NCI-H1092 (cell line): ENCODE measurements around the gene FAM13A.

Experiments
- DNase-seq: peaks from one replicate; lab custom pipeline; 2025; lab: John Stamatoyannopoulos, UW

The FAM13A gene

DNA sequence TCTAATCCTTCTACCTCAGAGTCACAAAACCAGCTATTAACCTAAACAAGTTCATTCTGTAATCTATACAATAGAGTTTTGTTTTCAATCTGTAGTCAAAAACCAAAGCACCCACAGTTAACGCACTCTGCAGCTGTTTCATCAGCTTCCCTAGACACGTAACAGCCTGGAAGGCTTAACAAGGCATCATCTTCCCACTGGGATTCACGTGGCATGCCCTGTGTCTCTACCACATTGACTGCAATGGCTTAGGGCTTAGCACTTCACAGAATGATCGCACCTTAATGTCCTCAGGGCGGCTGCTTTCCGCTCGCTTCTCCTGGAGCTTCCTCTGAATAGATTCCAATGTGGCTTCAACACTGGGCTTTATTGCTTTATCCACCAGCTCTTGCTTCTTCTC, 309.6 kb downstream of the FAM13A start:
- DNase-seq, result no peak

GRCh38 chr4:88746206-88746605, 310.8 kb downstream of the FAM13A start:
- DNase-seq, result no peak

GRCh38 chr4:88745581-88746163, 311.3 kb downstream of the FAM13A start:
- DNase-seq, result no peak

DNA sequence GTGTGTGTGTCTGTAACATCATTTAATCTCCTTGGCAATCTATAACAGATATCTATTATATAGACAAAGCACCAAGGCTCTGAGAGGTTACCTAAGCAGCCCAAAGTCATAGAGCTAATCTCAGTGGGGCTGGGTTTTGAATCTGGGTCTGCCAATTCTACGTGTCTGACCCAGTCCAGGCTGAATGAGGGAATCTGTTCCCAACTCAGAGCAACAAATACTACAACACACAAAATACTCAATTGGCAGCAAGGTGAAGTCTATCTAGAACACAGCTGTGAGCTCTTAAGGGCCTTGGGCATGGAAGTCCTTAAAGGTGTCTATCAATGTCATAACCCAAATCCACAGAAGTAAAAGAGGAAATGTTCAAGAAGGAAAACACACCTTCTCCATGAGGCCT, 311.8 kb downstream of the FAM13A start:
- DNase-seq, result no peak

- DNase-seq, result no peak
Measured at GRCh38 chr4:88744609-88745008, 312.4 kb downstream of the FAM13A start.

DNA sequence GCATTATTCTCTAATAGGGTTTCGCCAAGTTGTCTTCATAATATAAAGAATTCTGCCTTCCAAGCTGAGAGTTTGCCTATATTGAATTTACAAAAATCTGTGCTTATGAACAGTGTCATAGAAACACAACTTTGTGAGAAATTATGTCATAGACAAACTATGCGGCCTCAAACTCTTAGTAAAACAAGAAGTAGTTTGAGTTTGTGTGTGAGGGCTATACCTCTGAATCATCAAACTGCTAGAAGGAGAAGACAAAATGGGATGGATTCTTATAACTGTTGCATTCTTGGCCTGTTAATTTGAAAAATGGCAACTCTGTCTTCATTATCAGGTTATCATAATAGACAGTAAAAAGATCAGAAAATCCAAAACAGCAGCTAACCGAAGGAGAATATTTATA, 313.3 kb downstream of the FAM13A start:
- no peak for DNase-seq

DNA sequence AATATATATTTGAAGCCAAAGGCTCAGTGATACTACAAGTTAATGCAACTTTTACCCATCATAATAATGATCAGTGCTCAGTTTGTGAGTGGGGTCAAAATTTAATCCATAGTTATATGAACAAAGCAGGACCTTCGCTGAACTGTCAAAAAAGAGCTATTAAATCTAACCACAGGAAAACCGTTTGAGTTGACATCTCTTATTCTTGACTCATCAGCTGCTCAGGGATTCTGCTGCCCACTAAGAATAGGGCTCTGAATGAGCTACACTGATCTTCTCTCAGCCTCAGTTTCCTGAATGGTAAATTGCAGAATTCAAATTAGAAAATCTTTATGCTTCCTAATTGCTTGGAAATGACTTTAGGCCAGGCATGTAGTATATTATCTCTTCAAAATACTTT, 314.4 kb downstream of the FAM13A start:
- no peak for DNase-seq

- DNase-seq, result no peak
Measured at GRCh38 chr4:88738180-88738579, 318.8 kb downstream of the FAM13A start.

- DNase-seq, result no peak
Measured at GRCh38 chr4:88737307-88737941, 319.6 kb downstream of the FAM13A start.

- no peak for DNase-seq
Measured at GRCh38 chr4:88736264-88736663, 320.7 kb downstream of the FAM13A start.

- DNase-seq, result no peak
Measured at GRCh38 chr4:88735564-88735963, 321.4 kb downstream of the FAM13A start.

DNA sequence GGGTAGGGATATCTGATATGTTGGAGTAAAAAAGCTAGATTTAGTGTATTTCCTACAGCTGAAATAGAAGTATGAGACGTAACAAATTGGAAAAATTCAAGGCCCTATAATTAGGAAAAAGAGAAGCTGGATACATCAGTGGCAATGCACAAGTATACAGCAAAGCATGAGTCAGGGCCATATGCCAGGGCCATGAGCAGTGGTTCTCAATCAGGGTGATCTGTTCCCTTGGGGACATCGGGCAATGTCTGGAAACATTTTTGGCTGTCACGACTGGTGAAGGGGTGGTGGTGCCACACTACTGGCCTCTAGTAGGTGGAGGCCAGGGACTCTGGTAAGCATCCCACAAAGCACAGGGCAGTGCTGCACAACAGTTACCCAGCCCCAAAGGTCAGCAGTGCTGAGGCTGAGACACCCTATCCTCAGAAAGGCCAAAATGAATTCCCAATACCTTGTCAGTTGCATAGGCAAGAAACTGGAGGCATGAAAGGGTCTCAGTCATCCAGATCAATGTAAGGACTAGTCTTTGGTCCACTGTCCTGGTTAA, 322.5 kb downstream of the FAM13A start:
- DNase-seq, result no peak

GRCh38 chr4:88732714-88733368, 324.1 kb downstream of the FAM13A start:
- DNase-seq, result no peak

DNA sequence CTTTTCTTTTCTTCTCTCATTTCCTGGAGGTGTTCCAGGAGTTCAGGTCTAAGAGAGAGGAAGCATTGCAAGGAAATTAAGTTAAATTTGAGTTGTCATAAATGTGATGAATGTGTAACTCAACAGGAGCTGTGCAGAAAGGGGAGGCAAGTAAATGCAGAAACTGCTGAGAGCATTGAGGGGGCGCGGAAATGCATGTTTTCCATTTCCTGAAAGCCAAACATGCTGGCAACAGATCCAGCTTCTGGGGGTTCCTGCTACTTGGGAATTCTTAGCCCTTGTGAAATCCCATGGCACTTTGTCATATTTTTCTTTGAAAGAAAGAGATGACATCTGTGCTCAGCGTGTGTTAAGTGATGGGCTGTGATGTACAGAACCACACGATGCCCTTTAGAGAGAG, 325.6 kb downstream of the FAM13A start:
- DNase-seq, result no peak

DNA sequence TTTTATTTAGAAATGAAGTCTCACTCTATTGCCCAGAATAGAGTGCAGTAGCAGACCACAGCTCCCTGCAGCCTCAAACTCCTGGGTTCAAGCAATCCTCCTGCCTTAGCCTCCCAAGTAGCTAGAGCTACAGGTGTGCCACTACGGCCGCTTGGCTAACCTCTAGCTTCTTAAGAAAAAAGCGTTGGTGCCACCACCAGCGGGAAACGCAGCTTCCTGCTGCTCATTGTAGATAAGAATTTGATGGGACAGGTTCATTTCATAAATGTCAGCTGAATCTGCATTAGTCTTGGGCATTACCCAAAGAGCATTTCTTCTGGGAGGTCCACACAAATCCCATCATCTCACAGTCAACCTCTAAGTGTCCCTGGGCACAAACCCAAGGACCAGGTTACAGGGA, 326.2 kb downstream of the FAM13A start:
- no peak for DNase-seq

DNA sequence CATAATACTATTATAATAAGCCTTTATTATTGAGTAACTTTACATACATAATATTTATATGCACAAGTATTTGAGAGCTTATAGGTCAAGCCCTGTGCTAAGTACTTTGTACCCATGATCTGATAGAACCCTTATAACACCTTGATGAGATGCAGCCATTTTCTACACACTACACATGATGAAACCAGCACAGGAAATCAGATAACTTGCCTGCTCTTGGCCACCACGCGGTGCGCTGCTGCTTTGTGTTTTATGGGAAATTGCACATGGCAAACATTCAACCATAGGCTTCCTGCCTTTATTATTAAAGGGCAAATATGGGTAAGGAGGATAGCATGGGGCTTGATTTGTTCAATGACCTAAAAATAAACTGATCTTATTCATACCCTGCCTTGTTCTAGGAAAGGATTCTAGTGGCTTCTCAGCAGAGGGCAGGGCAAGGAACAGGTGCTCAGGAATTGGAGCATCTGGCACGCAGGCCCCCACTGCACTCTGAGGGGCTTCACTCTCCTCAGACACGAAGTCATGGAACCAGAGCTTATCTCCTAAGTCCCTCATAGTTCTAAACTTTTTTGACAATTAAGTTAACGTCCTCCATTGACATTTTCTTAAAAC, 327.7 kb downstream of the FAM13A start:
- DNase-seq, result no peak

DNA sequence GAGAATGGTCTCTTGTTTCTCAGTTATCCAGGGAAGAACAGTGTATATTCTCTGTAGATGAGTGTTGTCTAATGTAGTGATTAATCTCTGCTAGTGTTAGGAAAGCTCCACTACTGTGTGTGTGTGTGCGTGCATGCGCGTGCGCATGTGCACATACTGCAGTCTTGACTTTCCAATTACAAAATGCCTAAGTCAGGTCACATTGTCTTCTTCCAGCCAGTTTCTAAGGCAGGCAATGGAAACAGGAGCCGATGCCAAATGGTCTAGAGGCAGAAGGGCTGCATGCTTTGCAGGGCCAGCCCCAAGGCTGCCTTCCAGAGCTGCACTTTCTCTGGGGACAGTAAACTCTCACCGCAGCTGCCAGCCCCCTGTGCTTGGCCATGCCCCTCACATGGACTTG, 328.8 kb downstream of the FAM13A start:
- DNase-seq, result no peak

DNA sequence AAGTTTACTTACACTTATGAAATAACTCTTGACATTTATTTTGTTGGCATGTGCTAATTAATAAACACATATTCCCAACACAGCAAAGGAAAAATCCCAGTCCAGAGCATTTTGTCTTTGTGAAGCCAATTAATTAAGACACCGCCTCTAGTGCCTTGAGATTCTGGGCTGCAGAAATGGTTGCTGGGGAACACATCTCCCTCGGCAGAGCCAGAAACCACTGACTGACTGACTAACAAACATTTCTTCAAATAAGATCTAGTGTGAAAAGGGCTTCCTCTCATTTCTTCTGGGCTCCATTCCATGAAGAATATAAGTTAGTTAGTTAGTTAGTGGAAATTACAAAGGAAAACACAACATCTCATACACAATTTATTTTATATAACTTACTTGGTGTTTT, 331.0 kb downstream of the FAM13A start:
- DNase-seq, result no peak

GRCh38 chr4:88725143-88725542, 331.8 kb downstream of the FAM13A start:
- no peak for DNase-seq

DNA sequence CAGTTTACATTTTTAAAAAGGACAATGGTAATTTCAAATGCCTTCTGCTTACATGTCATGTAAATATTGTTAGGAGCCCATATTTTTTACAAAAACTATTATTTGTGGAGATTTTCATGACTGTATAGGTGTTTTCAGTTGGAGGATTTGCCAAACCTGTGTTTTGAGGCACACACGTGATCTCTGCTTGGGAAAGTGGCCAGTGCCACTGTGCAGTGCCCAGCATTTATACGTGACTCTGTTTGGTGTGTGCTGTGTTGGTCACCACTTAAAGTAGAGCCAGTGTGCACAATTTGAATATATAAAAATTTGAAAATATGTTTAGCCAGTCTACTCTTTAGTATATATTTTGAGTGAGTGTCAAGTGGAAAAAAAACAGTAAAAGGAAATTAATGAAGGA, 332.6 kb downstream of the FAM13A start:
- DNase-seq, result no peak

GRCh38 chr4:88722828-88723227, 334.2 kb downstream of the FAM13A start:
- DNase-seq, result no peak

DNA sequence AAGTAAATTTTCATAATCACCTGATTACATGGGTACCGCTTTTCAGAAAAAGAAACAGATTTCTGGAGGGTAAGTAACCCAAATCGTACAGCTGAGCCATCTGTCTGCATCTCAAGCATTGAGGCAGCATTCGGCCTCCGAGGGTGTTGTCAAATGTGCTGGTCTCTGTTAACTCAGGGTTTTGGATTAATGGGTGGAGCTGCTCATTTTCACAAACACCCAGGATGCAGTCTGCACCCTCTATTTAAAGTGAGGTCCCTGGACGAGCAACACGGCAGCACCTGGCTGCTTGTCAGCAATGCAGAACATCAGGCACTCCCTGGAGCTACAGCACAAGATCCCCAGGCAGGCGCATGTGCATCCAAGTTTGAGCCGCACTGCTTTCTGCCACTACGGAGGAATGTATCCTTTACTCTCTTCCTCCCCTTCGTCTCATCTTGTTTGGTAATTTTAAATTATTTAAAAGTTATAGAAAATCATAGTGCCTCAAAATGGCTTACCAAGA, 334.7 kb downstream of the FAM13A start:
- DNase-seq, result no peak
